GM23338 (cell line): ENCODE data around the gene IQSEC3. TPM values are rescaled to one million over a fixed set of nuclear protein-coding genes. Genes with fewer than 3 reads are reported as not detected.

ENCODE experiments used
- ATAC-seq: fragments of 200-7000 bp; cut with Tn5 transposase; 3 replicates; pipeline ENCODE4 v1.9.1; 2020
- DNase-seq: peaks from one replicate; pipeline ENCODE4 v3.0.0-alpha.2; 2015; ENCODE audit warnings: low spot score
- H2AFZ ChIP-seq: fragments of 200-600 bp; sonication (generic); 2 replicates; pipeline ENCODE4 v1.8.0; 2016; ENCODE audit warnings: antibody characterized with exemption, mild to moderate bottlenecking, moderate library complexity
- H3F3A ChIP-seq: fragments of 200-600 bp; sonication (generic); replicated peaks from 2 replicates; pipeline ENCODE4 v1.8.0; 2017; ENCODE audit warnings: antibody characterized with exemption, mixed run types, low read depth
- H3K27ac ChIP-seq: fragments of 200-600 bp; sonication (generic); 2 replicates; pipeline ENCODE4 v1.6.1; 2016; ENCODE audit warnings: low read depth
- H3K27me3 ChIP-seq: fragments of 200-600 bp; sonication (generic); 2 replicates; pipeline ENCODE4 v1.8.0; 2016; ENCODE audit warnings: mild to moderate bottlenecking, mixed run types, moderate library complexity; ENCODE audit not compliant: insufficient read depth
- H3K36me3 ChIP-seq: fragments of 200-600 bp; sonication (generic); 2 replicates; pipeline ENCODE4 v1.8.0; 2016; ENCODE audit warnings: mild to moderate bottlenecking; ENCODE audit not compliant: insufficient read depth
- H3K4me1 ChIP-seq: fragments of 200-600 bp; sonication (generic); 2 replicates; pipeline ENCODE4 v1.8.0; 2016; ENCODE audit warnings: mild to moderate bottlenecking, moderate library complexity; ENCODE audit not compliant: insufficient read depth
- H3K4me2 ChIP-seq: fragments of 200-600 bp; sonication (generic); 2 replicates; pipeline ENCODE4 v1.7.1; 2017; ENCODE audit warnings: mixed run types
- H3K4me3 ChIP-seq: fragments of 200-600 bp; sonication (generic); 2 replicates; pipeline ENCODE4 v1.6.1; 2016; ENCODE audit warnings: mixed run types
- H3K79me2 ChIP-seq: fragments of 200-600 bp; sonication (generic); replicated peaks from 2 replicates; pipeline ENCODE4 v1.8.0; 2017; ENCODE audit warnings: mild to moderate bottlenecking; ENCODE audit not compliant: insufficient read depth
- H3K9me2 ChIP-seq: fragments of 200-600 bp; sonication (generic); 2 replicates; pipeline ENCODE4 v1.8.0; 2017; ENCODE audit not compliant: insufficient read depth
- H4K20me1 ChIP-seq: fragments of 200-600 bp; sonication (generic); replicated peaks from 2 replicates; pipeline ENCODE4 v1.8.0; 2017; ENCODE audit warnings: mild to moderate bottlenecking; ENCODE audit not compliant: insufficient read depth
- H3K27ac Mint-ChIP-seq: 2 replicates; pipeline ENCODE4 v1.8.0; 2020; ENCODE audit warnings: inconsistent platforms, mild to moderate bottlenecking, moderate library complexity, mixed read lengths
- H3K27me3 Mint-ChIP-seq: 3 replicates; pipeline ENCODE4 v1.8.0; 2022; ENCODE audit warnings: low read depth, mild to moderate bottlenecking, moderate library complexity, mixed read lengths, inconsistent platforms; ENCODE audit not compliant: insufficient read depth, poor library complexity
- H3K36me3 Mint-ChIP-seq: 3 replicates; pipeline ENCODE4 v1.8.0; 2021; ENCODE audit warnings: low read depth, mild to moderate bottlenecking, inconsistent platforms, moderate library complexity, mixed read lengths
- H3K4me1 Mint-ChIP-seq: 3 replicates; pipeline ENCODE4 v1.8.0; 2020; ENCODE audit warnings: mild to moderate bottlenecking, inconsistent platforms, mixed read lengths
- H3K4me3 Mint-ChIP-seq: 3 replicates; pipeline ENCODE4 v1.8.0; 2021; ENCODE audit warnings: moderate library complexity, mild to moderate bottlenecking, inconsistent platforms, mixed read lengths
- H3K9me3 Mint-ChIP-seq: 3 replicates; pipeline ENCODE4 v1.8.0; 2020; ENCODE audit warnings: moderate library complexity, mild to moderate bottlenecking, inconsistent platforms, mixed read lengths
- JUNB ChIP-seq: IDR thresholded peaks from one replicate; pipeline ENCODE4 v1.6.1; 2016; ENCODE audit warnings: antibody characterized with exemption; ENCODE audit not compliant: unreplicated experiment
- POLR2AphosphoS5 ChIP-seq: IDR thresholded peaks from 2 replicates; pipeline ENCODE4 v1.6.1; 2016; ENCODE audit warnings: antibody characterized with exemption, low read depth
- polyA plus RNA-seq: library from polyadenylated mRNA; unstranded; fragments of >200 nt; fragmentation: Nextera tagmentation; extraction: Ambion mirVana; gene quantifications from 2 replicates; pipeline ENCODE4 v1.2.1, GENCODE V29; 2016
- total RNA-seq: library from RNA; depleted of rRNA; stranded (reverse); fragments of >200 nt; shearing (Covaris generic); gene quantifications from 2 replicates; pipeline ENCODE4 v1.2.3, GENCODE V29; 2014
- TF ChIP-seq, protein P1 (sequence below): fragments of 250-450 bp; sonication (Bioruptor Pico); IDR thresholded peaks from 2 replicates; pipeline ENCODE4 v1.5.0; 2020; ENCODE audit warnings: mild to moderate bottlenecking, moderate library complexity
- TF ChIP-seq, protein P2 (sequence below), 2 experiments: fragments of 200-600 bp in 1 of 2; sonication (generic) in 1 of 2; conservative IDR thresholded peaks; 2 replicates each; pipeline versions ENCODE4 v1.5.1 to v1.6.1; 2016 to 2017; ENCODE audit warnings: antibody characterized with exemption in 2 of 2, low read depth in 2 of 2, mild to moderate bottlenecking in 2 of 2, moderate library complexity in 1 of 2

Gene IQSEC3
- total and polyA plus RNA-seq, 2 experiments from 2014 or later: 2.1 to 3.6 TPM

GRCh38 chr12:170371-171225 is 104.0 kb downstream of the IQSEC3 start (continued):
- TF ChIP-seq, protein P1, sequence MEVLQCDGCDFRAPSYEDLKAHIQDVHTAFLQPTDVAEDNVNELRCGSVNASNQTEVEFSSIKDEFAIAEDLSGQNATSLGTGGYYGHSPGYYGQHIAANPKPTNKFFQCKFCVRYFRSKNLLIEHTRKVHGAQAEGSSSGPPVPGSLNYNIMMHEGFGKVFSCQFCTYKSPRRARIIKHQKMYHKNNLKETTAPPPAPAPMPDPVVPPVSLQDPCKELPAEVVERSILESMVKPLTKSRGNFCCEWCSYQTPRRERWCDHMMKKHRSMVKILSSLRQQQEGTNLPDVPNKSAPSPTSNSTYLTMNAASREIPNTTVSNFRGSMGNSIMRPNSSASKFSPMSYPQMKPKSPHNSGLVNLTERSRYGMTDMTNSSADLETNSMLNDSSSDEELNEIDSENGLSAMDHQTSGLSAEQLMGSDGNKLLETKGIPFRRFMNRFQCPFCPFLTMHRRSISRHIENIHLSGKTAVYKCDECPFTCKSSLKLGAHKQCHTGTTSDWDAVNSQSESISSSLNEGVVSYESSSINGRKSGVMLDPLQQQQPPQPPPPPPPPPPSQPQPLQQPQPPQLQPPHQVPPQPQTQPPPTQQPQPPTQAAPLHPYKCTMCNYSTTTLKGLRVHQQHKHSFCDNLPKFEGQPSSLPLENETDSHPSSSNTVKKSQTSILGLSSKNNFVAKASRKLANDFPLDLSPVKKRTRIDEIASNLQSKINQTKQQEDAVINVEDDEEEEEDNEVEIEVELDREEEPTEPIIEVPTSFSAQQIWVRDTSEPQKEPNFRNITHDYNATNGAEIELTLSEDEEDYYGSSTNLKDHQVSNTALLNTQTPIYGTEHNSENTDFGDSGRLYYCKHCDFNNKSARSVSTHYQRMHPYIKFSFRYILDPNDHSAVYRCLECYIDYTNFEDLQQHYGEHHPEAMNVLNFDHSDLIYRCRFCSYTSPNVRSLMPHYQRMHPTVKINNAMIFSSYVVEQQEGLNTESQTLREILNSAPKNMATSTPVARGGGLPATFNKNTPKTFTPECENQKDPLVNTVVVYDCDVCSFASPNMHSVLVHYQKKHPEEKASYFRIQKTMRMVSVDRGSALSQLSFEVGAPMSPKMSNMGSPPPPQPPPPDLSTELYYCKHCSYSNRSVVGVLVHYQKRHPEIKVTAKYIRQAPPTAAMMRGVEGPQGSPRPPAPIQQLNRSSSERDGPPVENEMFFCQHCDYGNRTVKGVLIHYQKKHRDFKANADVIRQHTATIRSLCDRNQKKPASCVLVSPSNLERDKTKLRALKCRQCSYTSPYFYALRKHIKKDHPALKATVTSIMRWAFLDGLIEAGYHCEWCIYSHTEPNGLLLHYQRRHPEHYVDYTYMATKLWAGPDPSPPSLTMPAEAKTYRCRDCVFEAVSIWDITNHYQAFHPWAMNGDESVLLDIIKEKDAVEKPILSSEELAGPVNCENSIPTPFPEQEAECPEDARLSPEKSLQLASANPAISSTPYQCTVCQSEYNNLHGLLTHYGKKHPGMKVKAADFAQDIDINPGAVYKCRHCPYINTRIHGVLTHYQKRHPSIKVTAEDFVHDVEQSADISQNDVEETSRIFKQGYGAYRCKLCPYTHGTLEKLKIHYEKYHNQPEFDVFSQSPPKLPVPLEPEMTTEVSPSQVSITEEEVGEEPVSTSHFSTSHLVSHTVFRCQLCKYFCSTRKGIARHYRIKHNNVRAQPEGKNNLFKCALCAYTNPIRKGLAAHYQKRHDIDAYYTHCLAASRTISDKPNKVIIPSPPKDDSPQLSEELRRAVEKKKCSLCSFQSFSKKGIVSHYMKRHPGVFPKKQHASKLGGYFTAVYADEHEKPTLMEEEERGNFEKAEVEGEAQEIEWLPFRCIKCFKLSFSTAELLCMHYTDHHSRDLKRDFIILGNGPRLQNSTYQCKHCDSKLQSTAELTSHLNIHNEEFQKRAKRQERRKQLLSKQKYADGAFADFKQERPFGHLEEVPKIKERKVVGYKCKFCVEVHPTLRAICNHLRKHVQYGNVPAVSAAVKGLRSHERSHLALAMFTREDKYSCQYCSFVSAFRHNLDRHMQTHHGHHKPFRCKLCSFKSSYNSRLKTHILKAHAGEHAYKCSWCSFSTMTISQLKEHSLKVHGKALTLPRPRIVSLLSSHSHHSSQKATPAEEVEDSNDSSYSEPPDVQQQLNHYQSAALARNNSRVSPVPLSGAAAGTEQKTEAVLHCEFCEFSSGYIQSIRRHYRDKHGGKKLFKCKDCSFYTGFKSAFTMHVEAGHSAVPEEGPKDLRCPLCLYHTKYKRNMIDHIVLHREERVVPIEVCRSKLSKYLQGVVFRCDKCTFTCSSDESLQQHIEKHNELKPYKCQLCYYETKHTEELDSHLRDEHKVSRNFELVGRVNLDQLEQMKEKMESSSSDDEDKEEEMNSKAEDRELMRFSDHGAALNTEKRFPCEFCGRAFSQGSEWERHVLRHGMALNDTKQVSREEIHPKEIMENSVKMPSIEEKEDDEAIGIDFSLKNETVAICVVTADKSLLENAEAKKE (CRISPR knock-in tag): no peak
- TF ChIP-seq JUNB: no peak
- TF ChIP-seq, protein P2, sequence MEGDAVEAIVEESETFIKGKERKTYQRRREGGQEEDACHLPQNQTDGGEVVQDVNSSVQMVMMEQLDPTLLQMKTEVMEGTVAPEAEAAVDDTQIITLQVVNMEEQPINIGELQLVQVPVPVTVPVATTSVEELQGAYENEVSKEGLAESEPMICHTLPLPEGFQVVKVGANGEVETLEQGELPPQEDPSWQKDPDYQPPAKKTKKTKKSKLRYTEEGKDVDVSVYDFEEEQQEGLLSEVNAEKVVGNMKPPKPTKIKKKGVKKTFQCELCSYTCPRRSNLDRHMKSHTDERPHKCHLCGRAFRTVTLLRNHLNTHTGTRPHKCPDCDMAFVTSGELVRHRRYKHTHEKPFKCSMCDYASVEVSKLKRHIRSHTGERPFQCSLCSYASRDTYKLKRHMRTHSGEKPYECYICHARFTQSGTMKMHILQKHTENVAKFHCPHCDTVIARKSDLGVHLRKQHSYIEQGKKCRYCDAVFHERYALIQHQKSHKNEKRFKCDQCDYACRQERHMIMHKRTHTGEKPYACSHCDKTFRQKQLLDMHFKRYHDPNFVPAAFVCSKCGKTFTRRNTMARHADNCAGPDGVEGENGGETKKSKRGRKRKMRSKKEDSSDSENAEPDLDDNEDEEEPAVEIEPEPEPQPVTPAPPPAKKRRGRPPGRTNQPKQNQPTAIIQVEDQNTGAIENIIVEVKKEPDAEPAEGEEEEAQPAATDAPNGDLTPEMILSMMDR (conservative IDR thresholded peaks at IDR 0.05; ENCODE audit: low read depth in 2 of 2): no peak

GRCh38 chr12:171276-171675 is 104.7 kb downstream of the IQSEC3 start:
- Mint-ChIP-seq H3K4me1 (peaks cover 60% of the 10 kb centered on the region), H3K27ac (no peak overlapping the region), H3K4me3 (no peak overlapping the region; the same call in 2 of the 3 replicates), H3K9me3 (no peaks in the 10 kb centered on the region; the same call in 2 of the 3 replicates), H3K36me3 (no peaks in the 10 kb centered on the region), H3K27me3 (peaks cover 22% of the 10 kb centered on the region)
- Histone ChIP-seq H2AFZ (no peak overlapping the region), H3K4me2 (no peak overlapping the region), H4K20me1 (no peaks in the 10 kb centered on the region), H3K79me2 (no peaks in the 10 kb centered on the region), H3K36me3 (no peaks in the 10 kb centered on the region), H3K27me3 (no peaks in the 10 kb centered on the region), H3K4me3 (no peak overlapping the region), H3K9me2 (no peaks in the 10 kb centered on the region), H3F3A (no peaks in the 10 kb centered on the region), H3K4me1 (peaks cover 14% of the 10 kb centered on the region; the same call in 1 of the 2 replicates), H3K27ac (no peak overlapping the region)
- ATAC-seq: no peak
- DNase-seq: no peak
- TF ChIP-seq, protein P1 (CRISPR knock-in tag): no peak
- no peak for TF ChIP-seq POLR2AphosphoS5
